ENCODE data around the gene ASCL5. TPM values are rescaled to one million over a fixed set of nuclear protein-coding genes. Genes with fewer than 3 reads are reported as not detected.

Gene ASCL5
- total RNA-seq, 2 experiments from 2014 or later: 0.49 to 0.50 TPM

DNA sequence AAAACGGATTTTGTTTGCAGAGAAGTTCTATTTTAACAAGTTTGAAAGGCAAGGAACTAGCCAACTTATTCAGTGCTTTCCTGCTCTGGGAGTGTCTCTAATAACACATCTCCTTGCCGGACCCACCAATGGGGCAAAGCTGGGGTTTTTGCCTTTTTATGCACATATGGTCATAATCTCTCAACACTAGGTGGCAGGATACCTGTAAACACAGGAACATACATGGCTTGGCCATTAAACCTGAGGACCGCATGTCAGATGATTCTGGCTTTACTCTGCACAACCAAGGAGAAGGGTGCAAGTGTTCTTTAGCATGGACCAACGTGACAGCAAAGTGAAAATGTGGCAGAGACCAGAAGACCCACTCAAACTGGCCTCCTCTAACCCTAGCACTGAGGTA lies 22.4 kb upstream of the ASCL5 start:
- intact Hi-C loops (cut with DNase I, micrococcal nuclease): loop anchor here in 1 of 2 experiments (2.0 kb wide), 1 partner anchor 73 kb away; no protein-coding TSS in a partner anchor
- H3K4me1 ChIP-seq (ENCODE audit: insufficient read depth, low read length): peaks cover 11% of the 10 kb centered on the region

DNA sequence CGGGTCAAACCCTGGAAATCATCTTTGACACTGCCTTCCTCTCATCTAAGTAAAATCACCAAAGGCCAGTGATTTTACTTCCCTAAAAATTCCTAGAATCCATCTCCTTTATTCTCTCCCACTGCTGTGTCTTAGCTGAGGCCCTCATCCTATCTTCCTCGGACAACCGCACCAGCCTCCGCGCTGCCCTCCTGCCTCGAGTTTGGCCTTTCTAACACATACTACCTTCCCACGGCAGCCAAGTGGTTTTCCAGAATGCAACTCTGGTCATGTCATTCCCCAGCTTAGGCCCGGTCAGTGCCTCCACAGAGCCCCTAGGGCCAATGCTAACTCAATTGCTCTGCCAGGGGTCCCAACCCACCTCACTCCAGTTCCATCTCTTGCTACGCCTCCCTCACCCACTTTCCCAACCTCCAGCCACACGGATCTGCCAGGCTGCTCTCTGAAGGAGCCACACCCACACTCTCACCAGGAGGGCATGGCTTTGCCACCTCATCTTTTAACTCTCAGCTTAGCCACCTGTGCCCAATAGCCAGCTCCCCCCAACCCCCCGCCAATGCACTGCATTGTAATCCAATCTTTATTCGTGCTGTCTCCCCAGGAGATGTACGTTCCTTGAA lies 20.5 kb upstream of the ASCL5 start:
- H3K27me3 ChIP-seq (ENCODE audit: control insufficient read depth in 1 of 2, insufficient read depth in 2 of 2, low read length in 2 of 2): no peaks in the 10 kb centered on the region
- intact Hi-C loops (cut with DNase I, micrococcal nuclease): loop anchor here (1.0 to 2.0 kb wide), 2 partner anchors 21 to 75 kb away; no protein-coding TSS in a partner anchor
- peaks cover 49% of the 10 kb centered on the region for H3K36me3 ChIP-seq (ENCODE audit: insufficient read depth, low read length)
- Mint-ChIP-seq H3K27ac (no peak overlapping the region), H3K4me1 (ENCODE audit: low read depth) (peaks cover 15% of the 10 kb centered on the region), H3K4me3 (no peak overlapping the region), H3K9me3 (no peaks in the 10 kb centered on the region), H3K27me3 (no peaks in the 10 kb centered on the region), H3K36me3 (ENCODE audit: low read depth) (peaks cover 88% of the 10 kb centered on the region)
- peaks cover 3% of the 10 kb centered on the region for H3K4me1 ChIP-seq (ENCODE audit: insufficient read depth, low read length)
- ChIA-PET CTCF (no interaction called here), POLR2A (no interaction called here)
- no peak overlapping the region for H3K4me3 ChIP-seq (ENCODE audit: low read length)
- H3K27ac ChIP-seq (ENCODE audit: low read depth in 1 of 2, low read length in 2 of 2): no peak overlapping the region
- ATAC-seq (ENCODE audit: poor library complexity): no peak
- no peak for DNase-seq
- H3K9me3 ChIP-seq (ENCODE audit: control insufficient read depth in 1 of 2, insufficient read depth in 1 of 2, low read length in 2 of 2): no peaks in the 10 kb centered on the region
- no peak for TF ChIP-seq CTCF (IDR thresholded peaks at IDR 0.05)

More for the DNA sequence above, 22.4 kb upstream of the ASCL5 start:
- POLR2A ChIA-PET: no interaction called here
- no peak for ATAC-seq (ENCODE audit: poor library complexity)
- DNase-seq: peak in 3 of 14 experiments; percentile 8 to 41 (median 30)
- Mint-ChIP-seq H3K9me3 (no peaks in the 10 kb centered on the region), H3K4me1 (ENCODE audit: low read depth) (peaks cover 31% of the 10 kb centered on the region), H3K27ac (no peak overlapping the region), H3K4me3 (peak overlapping the region; percentile 30), H3K27me3 (no peaks in the 10 kb centered on the region), H3K36me3 (ENCODE audit: low read depth) (peaks cover 72% of the 10 kb centered on the region)
- no peaks in the 10 kb centered on the region for H3K9me3 ChIP-seq (ENCODE audit: control insufficient read depth in 1 of 2, insufficient read depth in 1 of 2, low read length in 2 of 2)
- no peak overlapping the region for H3K27ac ChIP-seq (ENCODE audit: low read depth in 1 of 2, low read length in 2 of 2)
- CTCF ChIA-PET: interaction anchor here (1.0 to 1.2 kb wide), 3 partner anchors 22 to 74 kb away, joined by 3 to 6 read pairs (median 3); no protein-coding TSS in a partner anchor
- peak; percentile 62 for TF ChIP-seq CTCF (IDR thresholded peaks at IDR 0.05)
- no peaks in the 10 kb centered on the region for H3K27me3 ChIP-seq (ENCODE audit: control insufficient read depth in 1 of 2, insufficient read depth in 2 of 2, low read length in 2 of 2)
- H3K4me3 ChIP-seq (ENCODE audit: low read length): no peak overlapping the region
- peaks cover 30% of the 10 kb centered on the region for H3K36me3 ChIP-seq (ENCODE audit: insufficient read depth, low read length)

- peaks cover 13% of the 10 kb centered on the region for H3K4me1 Mint-ChIP-seq (ENCODE audit: low read depth)
- Histone ChIP-seq H3K4me3 (ENCODE audit: low read length) (no peak overlapping the region), H3K36me3 (ENCODE audit: insufficient read depth, low read length) (peaks cover 49% of the 10 kb centered on the region), H3K27me3 (ENCODE audit: control insufficient read depth in 1 of 2, insufficient read depth in 2 of 2, low read length in 2 of 2) (no peaks in the 10 kb centered on the region), H3K4me1 (ENCODE audit: insufficient read depth, low read length) (peaks cover 3% of the 10 kb centered on the region), H3K27ac (ENCODE audit: low read depth in 1 of 2, low read length in 2 of 2) (no peak overlapping the region), H3K9me3 (ENCODE audit: control insufficient read depth in 1 of 2, insufficient read depth in 1 of 2, low read length in 2 of 2) (no peaks in the 10 kb centered on the region)
- TF ChIP-seq CTCF (IDR thresholded peaks at IDR 0.05): no peak
- intact Hi-C loops (cut with DNase I, micrococcal nuclease): loop anchor here in 1 of 2 experiments (1.0 kb wide), 1 partner anchor 21 kb away; no protein-coding TSS in a partner anchor
- ChIA-PET POLR2A (no interaction called here), CTCF (no interaction called here)
- no peaks in the 10 kb centered on the region for H3K9me3 Mint-ChIP-seq
- H3K27ac Mint-ChIP-seq: no peak overlapping the region
- H3K36me3 Mint-ChIP-seq (ENCODE audit: low read depth): peaks cover 91% of the 10 kb centered on the region
- no peaks in the 10 kb centered on the region for H3K27me3 Mint-ChIP-seq
- DNase-seq: no peak
- H3K4me3 Mint-ChIP-seq: no peak overlapping the region
- ATAC-seq (ENCODE audit: poor library complexity): no peak
These were observed 19.8 kb upstream of the ASCL5 start for GRCh38 chr1:201146626-201147390.

Measured in CD4-positive, alpha-beta T cell (primary cell).